Cerebellar cortex (tissue), 1 donor: Measurements from ENCODE around the gene MRPL54.

Experiments used
- DNase-seq: peaks from one replicate; pipeline ENCODE4 v3.0.0-alpha.2; 2015; ENCODE audit warnings: low spot score

The MRPL54 gene

GRCh38 chr19:3770136-3770999 is 7.9 kb downstream of the MRPL54 start:
- DNase-seq, result peak; percentile 20

GRCh38 chr19:3771000-3771905 is 8.8 kb downstream of the MRPL54 start:
- no peak for DNase-seq

- DNase-seq, result no peak
These were observed 9.5 kb downstream of the MRPL54 start, which contains the start of gene RAX2 for GRCh38 chr19:3771906-3772455. Gene RAX2 (minus strand): TSS chr19:3772228. CDS start chr19:3771742, 486 bp downstream.

- no peak for DNase-seq
These were observed 11.5 kb downstream of the MRPL54 start for GRCh38 chr19:3773814-3774515.

GRCh38 chr19:3774621-3775373 is 12.3 kb downstream of the MRPL54 start:
- DNase-seq, result no peak

- no peak for DNase-seq
These were observed 12.9 kb downstream of the MRPL54 start for GRCh38 chr19:3775374-3775711.

- DNase-seq, result no peak
These were observed 13.3 kb downstream of the MRPL54 start for GRCh38 chr19:3775831-3776230.

- no peak for DNase-seq
These were observed 14.1 kb downstream of the MRPL54 start for GRCh38 chr19:3776479-3777040.

- no peak for DNase-seq
These were observed 15.8 kb downstream of the MRPL54 start for GRCh38 chr19:3778104-3778867.

- no peak for DNase-seq
These were observed 16.6 kb downstream of the MRPL54 start for GRCh38 chr19:3778899-3779723.

GRCh38 chr19:3780786-3781304 is 18.4 kb downstream of the MRPL54 start:
- DNase-seq, result no peak

GRCh38 chr19:3781603-3782002 is 19.1 kb downstream of the MRPL54 start:
- DNase-seq, result no peak

GRCh38 chr19:3782330-3782729 is 19.8 kb downstream of the MRPL54 start:
- DNase-seq, result no peak

- no peak for DNase-seq
These were observed 20.4 kb downstream of the MRPL54 start for GRCh38 chr19:3782903-3783302.

GRCh38 chr19:3783660-3784584 is 21.4 kb downstream of the MRPL54 start:
- no peak for DNase-seq

GRCh38 chr19:3784607-3785450 is 22.3 kb downstream of the MRPL54 start:
- DNase-seq, result no peak

- no peak for DNase-seq
These were observed 23.0 kb downstream of the MRPL54 start for GRCh38 chr19:3785451-3785937.
